Gastroesophageal sphincter (tissue), 3 donors: ENCODE results near the gene TAPBP.

Source experiments
- CTCF ChIP-seq, 4 experiments: fragments of 200-600 bp in 2 of 4; fragments of 450-650 bp in 2 of 4; sonication (generic) in 1 of 4; IDR thresholded peaks; one replicate each; pipeline ENCODE4 v1.5.1; 2017 to 2019; ENCODE audit warnings: antibody characterized with exemption in 4 of 4, mild to moderate bottlenecking in 2 of 4, moderate library complexity in 2 of 4
- EP300 ChIP-seq: sonication (generic); formaldehyde crosslinking; IDR thresholded peaks from one replicate; pipeline ENCODE4 v1.6.1; 2017; ENCODE audit warnings: antibody characterized with exemption, mild to moderate bottlenecking
- POLR2A ChIP-seq, 2 donors: fragments of 450-650 bp; IDR thresholded peaks; one replicate each; pipeline ENCODE4 v1.6.1; 2017; ENCODE audit warnings: antibody characterized with exemption in 2 of 2, mild to moderate bottlenecking in 2 of 2, moderate library complexity in 1 of 2
- POLR2AphosphoS5 ChIP-seq: sonication (generic); formaldehyde crosslinking; IDR thresholded peaks from one replicate; pipeline ENCODE4 v1.6.1; 2017; ENCODE audit warnings: antibody characterized with exemption

GRCh38 chr6:33313105-33313708 lies 671 bp downstream of the TAPBP start:
- no peak for TF ChIP-seq CTCF (IDR thresholded peaks at IDR 0.05)
- no peak for TF ChIP-seq POLR2AphosphoS5
- no peak for TF ChIP-seq POLR2A (IDR thresholded peaks at IDR 0.05)
- no peak for TF ChIP-seq EP300
